ENCODE measurements around the gene KLF12.

The KLF12 gene

DNA sequence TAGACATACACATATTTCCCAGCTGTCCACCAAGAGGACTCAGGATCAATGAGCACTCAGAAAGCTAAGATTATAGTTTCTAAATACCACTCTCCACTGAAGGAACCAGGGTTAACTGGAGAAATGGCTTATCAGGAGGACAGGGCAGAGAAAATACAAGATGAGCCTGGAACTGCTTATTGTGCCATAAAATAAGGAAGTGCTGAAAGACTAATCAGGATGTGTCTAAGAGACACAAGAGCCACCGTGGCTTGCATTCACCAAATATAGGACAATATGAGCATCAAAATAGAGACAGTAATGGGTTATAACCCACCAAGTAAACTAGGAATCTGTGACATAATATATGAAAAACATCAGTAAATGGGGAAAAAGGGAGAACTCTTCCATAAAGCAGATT lies 32.8 kb downstream of the KLF12 start:
- no peak for DNase-seq

DNA sequence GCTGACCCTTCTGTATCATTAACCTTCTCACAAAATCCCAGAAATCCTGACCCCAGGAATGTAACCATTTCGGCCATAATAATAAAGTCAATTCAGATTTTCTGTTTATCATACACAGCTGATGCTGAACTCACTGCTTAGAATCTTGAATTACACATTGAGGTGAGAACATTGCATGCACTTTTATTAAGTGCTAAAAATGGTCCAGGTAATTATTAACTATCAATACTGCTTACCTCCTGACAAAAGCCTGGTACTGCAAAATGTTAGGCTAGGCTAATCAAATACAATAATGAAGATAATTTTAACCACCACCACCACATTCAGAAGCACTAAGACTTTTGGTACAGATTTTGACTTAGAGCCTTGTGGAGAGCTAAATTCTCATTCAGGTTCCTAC lies 36.1 kb downstream of the KLF12 start:
- DNase-seq = no peak

DNA sequence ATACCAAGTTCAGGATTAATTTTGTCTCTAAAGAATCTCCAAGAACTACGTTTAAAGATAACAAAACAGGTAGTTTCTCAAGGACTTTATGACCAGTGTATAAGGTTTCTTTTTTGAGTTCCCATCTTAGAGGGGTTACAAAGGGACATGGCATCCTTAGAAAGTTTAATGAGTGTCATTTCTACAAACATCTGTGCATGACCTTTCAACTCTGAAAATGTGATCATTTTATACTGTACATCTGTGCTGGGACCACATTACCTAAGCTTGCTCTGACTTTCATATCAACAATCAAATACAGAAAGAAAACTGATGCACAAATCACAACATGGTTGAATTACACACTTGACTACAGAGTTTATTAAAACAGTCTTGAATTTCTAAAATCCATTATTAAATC lies 37.1 kb downstream of the KLF12 start:
- DNase-seq = no peak

DNA sequence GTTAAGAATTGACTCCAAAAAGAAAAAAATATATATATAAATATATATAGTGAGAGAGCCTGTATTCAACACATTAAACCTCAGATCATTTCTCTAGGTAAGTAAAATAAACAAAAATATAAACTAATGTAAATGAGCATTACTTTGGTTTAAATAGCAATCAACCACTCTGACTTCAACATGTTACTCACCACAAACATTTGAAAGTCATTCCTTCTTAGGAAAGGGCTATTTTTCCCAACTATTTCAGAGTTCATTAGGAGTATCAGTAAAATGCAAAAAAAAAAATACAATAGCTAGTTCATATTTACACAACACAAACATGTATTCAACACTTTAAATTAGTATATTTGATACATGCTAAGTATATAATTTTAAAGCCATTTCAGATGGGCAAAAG lies 40.5 kb downstream of the KLF12 start:
- no peak for DNase-seq

DNA sequence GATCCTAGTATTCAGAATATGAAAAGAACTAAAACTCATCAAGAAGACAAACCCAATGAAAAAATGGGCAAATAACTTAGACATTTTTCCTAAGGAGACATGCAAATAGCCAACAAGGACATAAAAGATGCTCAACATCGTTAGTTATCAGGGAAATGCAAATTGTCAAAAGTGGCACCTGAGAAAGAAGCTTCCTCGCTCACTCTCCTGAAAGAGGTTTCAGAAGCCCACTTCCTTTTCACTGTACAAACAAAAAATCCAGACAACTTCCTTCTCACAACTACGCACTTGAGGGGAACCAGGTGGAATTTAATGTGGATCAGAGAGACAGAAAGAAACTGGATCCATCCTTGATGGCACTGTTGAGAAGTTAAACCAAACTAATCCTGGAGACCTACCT lies 41.5 kb downstream of the KLF12 start:
- no peak for DNase-seq

DNA sequence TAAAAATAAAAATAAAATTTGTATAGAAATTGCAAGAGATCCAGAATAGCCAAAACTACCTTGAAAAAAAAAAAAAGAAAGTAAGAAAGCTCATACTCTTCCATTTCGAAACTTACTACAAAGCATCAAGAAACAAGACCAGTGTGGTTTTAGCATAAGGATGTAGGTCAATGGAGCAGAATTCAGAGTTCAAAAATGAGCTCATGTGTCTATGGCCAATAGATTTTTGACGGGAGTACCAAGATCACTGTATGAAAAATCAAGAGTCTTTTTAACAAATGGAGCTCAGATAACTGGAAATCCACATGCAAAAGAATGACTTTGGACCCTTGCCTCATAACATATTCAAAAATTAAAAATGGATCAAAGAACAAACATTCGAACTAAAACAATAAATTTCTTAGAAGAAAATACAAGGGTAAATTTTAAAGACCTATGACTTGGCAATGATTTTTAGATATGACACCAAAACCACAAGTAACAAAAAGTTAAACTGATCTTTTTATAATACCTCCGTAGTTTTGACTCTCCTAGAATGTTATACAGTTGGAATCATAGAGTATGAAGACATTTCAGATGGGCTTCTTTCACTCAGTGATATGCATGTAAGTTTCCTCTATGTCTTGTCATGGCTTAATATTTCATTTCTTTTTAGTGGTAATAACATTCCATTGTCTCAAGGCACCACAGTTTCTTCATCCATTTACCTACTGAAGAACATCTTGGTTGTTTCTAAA lies 43.2 kb downstream of the KLF12 start:
- no peak for DNase-seq

DNA sequence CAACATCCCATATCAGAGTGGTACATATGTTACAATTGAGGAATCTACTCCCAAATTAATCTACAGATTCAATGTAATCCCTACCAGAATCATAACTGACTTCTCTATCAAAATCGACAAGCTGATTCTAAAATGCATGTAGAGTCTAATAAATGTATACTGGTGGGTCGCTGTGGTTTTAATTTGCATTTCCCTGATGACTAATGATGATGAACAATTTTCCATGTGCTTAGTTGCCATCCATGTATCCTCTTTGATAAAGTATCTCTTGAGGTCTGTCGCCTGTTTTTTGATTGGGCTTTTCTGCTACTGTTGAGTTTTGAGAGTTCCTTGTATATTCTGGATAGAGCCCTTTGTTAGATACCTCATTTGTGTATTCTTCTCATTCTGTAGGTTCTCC lies 43.8 kb downstream of the KLF12 start:
- DNase-seq = no peak

DNA sequence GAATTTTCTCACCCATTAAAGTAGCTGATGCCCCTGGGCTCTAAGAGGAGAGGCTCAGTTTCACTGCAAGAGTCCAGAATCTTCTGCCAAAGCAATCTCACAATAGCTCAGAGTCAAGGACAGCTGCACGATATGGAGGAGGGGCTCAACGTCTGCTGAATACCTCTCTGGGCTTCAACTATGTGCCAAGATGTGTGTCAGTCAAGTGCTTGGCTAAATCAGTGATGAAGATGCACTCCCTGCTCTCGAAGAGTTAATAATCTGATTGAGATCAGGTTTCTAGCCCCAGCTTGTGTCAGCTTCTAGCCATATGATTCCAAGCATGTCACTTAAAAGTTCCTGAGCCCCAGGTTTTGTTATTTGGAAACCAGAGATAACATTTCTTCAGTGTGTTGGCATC lies 46.8 kb downstream of the KLF12 start:
- DNase-seq = no peak
